HepG2 (cell line): ENCODE results near the gene SHISA5. TPM values are rescaled to one million over a fixed set of nuclear protein-coding genes. Genes with fewer than 3 reads are reported as not detected.
A peak's percentile ranks its signal among the peaks of the same experiment; 100 is the strongest.

ENCODE experiments used
- ARID4A ChIP-seq: sonication (generic); formaldehyde crosslinking; IDR thresholded peaks from 2 replicates; pipeline ENCODE4 v1.5.0; 2020; ENCODE audit warnings: mild to moderate bottlenecking, missing genetic modification reagents, borderline replicate concordance
- CERS6 ChIP-seq: sonication (generic); formaldehyde crosslinking; IDR thresholded peaks from 2 replicates; pipeline ENCODE4 v1.5.0; 2020; ENCODE audit warnings: missing genetic modification reagents
- FOXA1 ChIP-seq, 2 experiments: fragments of 450-650 bp in 1 of 2; sonication (generic) in 1 of 2; formaldehyde crosslinking in 1 of 2; IDR thresholded peaks; 2 replicates each; pipeline versions ENCODE4 v1.4.0 to v1.6.1; 2016 to 2020; ENCODE audit warnings: missing genetic modification reagents in 1 of 2
- FOXK1 ChIP-seq: sonication (generic); formaldehyde crosslinking; IDR thresholded peaks from 2 replicates; pipeline ENCODE4 v1.4.0; 2020; ENCODE audit warnings: low read depth, missing genetic modification reagents, borderline replicate concordance
- FOXM1 ChIP-seq: sonication (generic); formaldehyde crosslinking; IDR thresholded peaks from 2 replicates; pipeline ENCODE4 v1.5.0; 2020; ENCODE audit warnings: missing genetic modification reagents
- GLI4 ChIP-seq: sonication (generic); formaldehyde crosslinking; IDR thresholded peaks from 2 replicates; pipeline ENCODE4 v1.5.1; 2020; ENCODE audit warnings: missing genetic modification reagents, mild to moderate bottlenecking, moderate library complexity, borderline replicate concordance
- GMEB1 ChIP-seq: sonication (generic); formaldehyde crosslinking; IDR thresholded peaks from 2 replicates; pipeline ENCODE4 v1.5.1; 2020; ENCODE audit warnings: missing genetic modification reagents, mild to moderate bottlenecking, borderline replicate concordance
- PHF5A ChIP-seq: IDR thresholded peaks from one replicate; pipeline ENCODE4 v1.6.1; 2018; ENCODE audit warnings: low read depth, missing genetic modification reagents; ENCODE audit not compliant: unreplicated experiment
- RFXAP ChIP-seq: sonication (generic); formaldehyde crosslinking; IDR thresholded peaks from 2 replicates; pipeline ENCODE4 v1.4.0; 2020; ENCODE audit warnings: missing genetic modification reagents, borderline replicate concordance
- RNF2 ChIP-seq: fragments of 450-650 bp; conservative IDR thresholded peaks from 2 replicates; pipeline ENCODE4 v1.6.1; 2016; ENCODE audit warnings: low read depth
- RXRB ChIP-seq: IDR thresholded peaks from 2 replicates; pipeline ENCODE4 v1.6.1; 2016; ENCODE audit warnings: borderline replicate concordance, missing genetic modification reagents, missing compliant biosample characterization
- SMYD3 ChIP-seq: sonication (generic); formaldehyde crosslinking; IDR thresholded peaks from 2 replicates; pipeline ENCODE4 v1.8.1; 2023; ENCODE audit warnings: mild to moderate bottlenecking, missing genetic modification reagents
- ZFP36L1 ChIP-seq: sonication (generic); formaldehyde crosslinking; IDR thresholded peaks from 2 replicates; pipeline ENCODE4 v1.8.0; 2022; ENCODE audit warnings: mild to moderate bottlenecking, missing genetic modification reagents, moderate library complexity
- ZNF17 ChIP-seq: sonication (generic); formaldehyde crosslinking; IDR thresholded peaks from 2 replicates; pipeline ENCODE4 v1.5.0; 2020; ENCODE audit warnings: mild to moderate bottlenecking, missing genetic modification reagents
- ZNF446 ChIP-seq: sonication (generic); formaldehyde crosslinking; IDR thresholded peaks from 2 replicates; pipeline ENCODE4 v1.5.0; 2020; ENCODE audit warnings: mild to moderate bottlenecking, missing genetic modification reagents
- polyA plus RNA-seq, 8 experiments: library from polyadenylated mRNA; depleted of rRNA in 3 of 8; stranded (reverse) in 7 of 8; unstranded in 1 of 8; fragments of >200 nt; fragmentation: Illumina TruSeq in 4 of 8; extraction: Trizol in 4 of 8; gene quantifications; 2 replicates each; pipeline versions ENCODE4 v1.2.1 to v1.2.3, GENCODE V29; 2011 to 2016; ENCODE audit warnings: low read depth in 4 of 8, missing spikeins in 1 of 8, mixed read lengths in 1 of 8; ENCODE audit not compliant: insufficient read depth in 1 of 8
- total RNA-seq, 5 experiments: library from RNA; depleted of rRNA; stranded (reverse); fragments of >200 nt; fragmentation: Illumina TruSeq; extraction: Trizol; gene quantifications; 2 replicates each; pipeline ENCODE4 v1.2.3, GENCODE V29; 2016; ENCODE audit warnings: low read depth in 1 of 5
- TF ChIP-seq, protein P1 (sequence below): IDR thresholded peaks from 2 replicates; pipeline ENCODE4 v1.6.1; 2018; ENCODE audit warnings: missing genetic modification reagents
- TF ChIP-seq, protein P2 (sequence below): sonication (generic); formaldehyde crosslinking; IDR thresholded peaks from 2 replicates; pipeline ENCODE4 v1.5.0; 2020; ENCODE audit warnings: missing genetic modification reagents
- TF ChIP-seq, protein P3 (sequence below): sonication (generic); formaldehyde crosslinking; conservative IDR thresholded peaks from 2 replicates; pipeline ENCODE4 v1.4.0; 2020; ENCODE audit warnings: missing genetic modification reagents

Gene SHISA5
- total and polyA plus RNA-seq, 2 of the 13 experiments (the other 11 are each of a cell fraction or from before 2014, with no cell fraction given): 75.8 to 91.4 TPM

DNA sequence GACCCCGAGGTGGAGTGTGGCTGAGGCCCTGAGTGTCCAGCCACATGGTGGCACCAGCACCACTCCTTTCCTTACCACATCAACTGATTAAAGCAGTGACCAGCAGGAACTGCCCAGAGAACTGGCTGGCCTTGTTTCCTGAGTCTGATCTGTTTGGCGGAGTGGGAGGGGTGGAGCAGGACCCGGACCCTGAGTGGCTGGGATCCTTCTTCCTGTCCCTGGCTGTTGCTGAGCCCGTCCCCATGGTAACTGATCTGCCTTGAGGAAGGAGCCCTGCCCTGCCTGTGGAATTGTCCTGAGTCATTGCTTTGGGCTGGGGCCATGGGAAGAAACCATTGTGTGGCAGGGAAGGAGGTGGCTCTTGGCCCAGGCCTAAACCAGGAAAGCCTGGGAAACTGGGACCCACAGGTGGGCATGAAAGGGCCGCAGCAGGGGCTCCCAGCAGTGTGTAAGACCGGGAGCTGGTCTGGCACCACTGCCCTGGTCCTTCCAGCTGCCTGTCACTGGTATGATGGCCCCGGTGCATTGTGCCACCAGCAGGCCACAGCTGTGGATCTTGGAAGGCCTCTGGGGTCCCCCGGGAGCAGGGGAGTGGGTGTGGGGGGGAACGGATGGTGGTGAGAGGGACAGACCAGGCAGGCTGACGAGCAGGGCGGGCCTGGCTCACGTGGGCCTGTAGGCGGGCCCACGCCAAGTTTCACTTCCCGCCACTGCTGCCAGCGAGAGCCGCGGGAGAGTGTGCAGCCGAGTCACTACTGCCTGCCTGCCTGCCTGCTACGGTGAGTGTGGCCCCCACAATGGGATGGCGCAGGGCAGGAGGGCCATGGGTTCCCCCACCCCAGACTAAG is 38.2 kb downstream of the SHISA5 start (continued):
- TF ChIP-seq, protein P1, sequence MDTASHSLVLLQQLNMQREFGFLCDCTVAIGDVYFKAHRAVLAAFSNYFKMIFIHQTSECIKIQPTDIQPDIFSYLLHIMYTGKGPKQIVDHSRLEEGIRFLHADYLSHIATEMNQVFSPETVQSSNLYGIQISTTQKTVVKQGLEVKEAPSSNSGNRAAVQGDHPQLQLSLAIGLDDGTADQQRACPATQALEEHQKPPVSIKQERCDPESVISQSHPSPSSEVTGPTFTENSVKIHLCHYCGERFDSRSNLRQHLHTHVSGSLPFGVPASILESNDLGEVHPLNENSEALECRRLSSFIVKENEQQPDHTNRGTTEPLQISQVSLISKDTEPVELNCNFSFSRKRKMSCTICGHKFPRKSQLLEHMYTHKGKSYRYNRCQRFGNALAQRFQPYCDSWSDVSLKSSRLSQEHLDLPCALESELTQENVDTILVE: peak; percentile 22; the same call in 1 of the 2 replicates
- TF ChIP-seq FOXK1 (CRISPR knock-in tag) (peak; percentile 55; the same call in 1 of the 2 replicates), ARID4A (peak; percentile 78; the same call in 1 of the 2 replicates), ZNF446 (CRISPR knock-in tag) (no peak), FOXA1 (IDR thresholded peaks at IDR 0.05) (no peak), FOXA1 (CRISPR knock-in tag; IDR thresholded peaks at IDR 0.05) (no peak), RFXAP (CRISPR knock-in tag) (peak; percentile 81; the same call in 1 of the 2 replicates), RXRB (peak; percentile 72; the same call in 1 of the 2 replicates), PHF5A (CRISPR knock-in tag) (peak; percentile 72), CERS6 (CRISPR knock-in tag) (no peak), RNF2 (no peak), GLI4 (CRISPR knock-in tag) (no peak), ZFP36L1 (no peak), FOXM1 (no peak), GMEB1 (CRISPR knock-in tag) (peak; percentile 54; the same call in 1 of the 2 replicates), SMYD3 (no peak), ZNF17 (CRISPR knock-in tag) (no peak)
- TF ChIP-seq, protein P2, sequence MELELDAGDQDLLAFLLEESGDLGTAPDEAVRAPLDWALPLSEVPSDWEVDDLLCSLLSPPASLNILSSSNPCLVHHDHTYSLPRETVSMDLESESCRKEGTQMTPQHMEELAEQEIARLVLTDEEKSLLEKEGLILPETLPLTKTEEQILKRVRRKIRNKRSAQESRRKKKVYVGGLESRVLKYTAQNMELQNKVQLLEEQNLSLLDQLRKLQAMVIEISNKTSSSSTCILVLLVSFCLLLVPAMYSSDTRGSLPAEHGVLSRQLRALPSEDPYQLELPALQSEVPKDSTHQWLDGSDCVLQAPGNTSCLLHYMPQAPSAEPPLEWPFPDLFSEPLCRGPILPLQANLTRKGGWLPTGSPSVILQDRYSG: no peak
- TF ChIP-seq, protein P3, sequence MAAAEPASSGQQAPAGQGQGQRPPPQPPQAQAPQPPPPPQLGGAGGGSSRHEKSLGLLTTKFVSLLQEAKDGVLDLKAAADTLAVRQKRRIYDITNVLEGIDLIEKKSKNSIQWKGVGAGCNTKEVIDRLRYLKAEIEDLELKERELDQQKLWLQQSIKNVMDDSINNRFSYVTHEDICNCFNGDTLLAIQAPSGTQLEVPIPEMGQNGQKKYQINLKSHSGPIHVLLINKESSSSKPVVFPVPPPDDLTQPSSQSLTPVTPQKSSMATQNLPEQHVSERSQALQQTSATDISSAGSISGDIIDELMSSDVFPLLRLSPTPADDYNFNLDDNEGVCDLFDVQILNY (CRISPR knock-in tag): no peak
